Activated CD4-positive, alpha-beta memory T cell treated with anti-CD3 and anti-CD28 coated beads for 36 hours (primary cell): ENCODE measurements around the gene CEP112. TPM values are rescaled to one million over a fixed set of nuclear protein-coding genes. Genes with fewer than 3 reads are reported as not detected.
A peak's percentile ranks its signal among the peaks of the same experiment; 100 is the strongest.
"Not testable (repeated sequence)": the region's sequence is repeated elsewhere in the genome, so short reads cannot be mapped to it uniquely, and the experiment has no call there.

Source experiments
- CTCF ChIA-PET: fragments of 350-600 bp; sonication (Branson Sonifier 250); formaldehyde crosslinking; loops from one replicate; lab custom pipeline; 2021; ENCODE audit warnings: antibody characterized with exemption, inconsistent platforms; lab: Charles Lee
- POLR2A ChIA-PET: fragments of 350-600 bp; sonication (Branson Sonifier 250); formaldehyde crosslinking; loops from one replicate; lab custom pipeline; 2021; ENCODE audit warnings: antibody characterized with exemption; lab: Charles Lee
- DNase-seq: peaks from one replicate; pipeline ENCODE4 v3.0.0-alpha.2; 2020
- H3K27ac Mint-ChIP-seq: one replicate; pipeline ENCODE4 v1.8.0; 2021; ENCODE audit warnings: mixed read lengths
- H3K27me3 Mint-ChIP-seq: one replicate; pipeline ENCODE4 v1.8.0; 2021; ENCODE audit warnings: mixed read lengths
- H3K36me3 Mint-ChIP-seq: one replicate; pipeline ENCODE4 v1.8.0; 2021; ENCODE audit warnings: mixed read lengths
- H3K4me1 Mint-ChIP-seq: one replicate; pipeline ENCODE4 v1.8.0; 2021; ENCODE audit warnings: low read depth, mixed read lengths
- H3K4me3 Mint-ChIP-seq: one replicate; pipeline ENCODE4 v1.8.0; 2021; ENCODE audit warnings: mild to moderate bottlenecking, mixed read lengths
- H3K9me3 Mint-ChIP-seq: one replicate; pipeline ENCODE4 v1.8.0; 2021; ENCODE audit warnings: mixed read lengths
- intact Hi-C: fragments of 100-400 bp; cut with micrococcal nuclease; formaldehyde crosslinking; loops from one replicate; pipeline ENCODE4 v1.15.1; 2023
- total RNA-seq, 2 experiments: library from RNA; stranded (reverse); gene quantifications; one replicate each; pipeline ENCODE4 v1.2.3, GENCODE V29; 2021

The CEP112 gene
- total RNA-seq, 2 experiments from 2014 or later = 3.3 to 3.7 TPM

DNA sequence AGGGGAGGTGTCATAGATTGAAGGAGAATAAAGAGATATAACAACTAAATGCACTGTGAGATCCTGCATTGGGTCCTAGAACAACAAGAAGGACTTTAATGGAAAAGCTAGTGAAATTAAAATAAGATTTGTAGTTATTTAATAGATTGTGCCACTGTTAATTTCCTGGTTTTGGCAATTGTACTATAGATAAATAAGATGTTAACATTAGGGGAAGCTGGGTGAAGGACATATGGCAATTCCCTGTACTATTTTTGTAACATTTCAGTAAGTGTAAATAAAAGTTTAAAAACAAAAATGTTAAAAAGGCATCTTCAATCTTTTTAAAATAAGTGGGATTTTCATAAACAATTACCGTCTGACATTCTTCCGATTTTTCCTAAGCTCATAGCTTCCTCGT is 372.1 kb downstream of the CEP112 start:
- no peak for DNase-seq
- ChIA-PET POLR2A (no interaction called here), CTCF (no interaction called here)
- Mint-ChIP-seq H3K4me1 (no peaks in the 10 kb centered on the region), H3K27ac (no peak overlapping the region), H3K36me3 (no peaks in the 10 kb centered on the region), H3K27me3 (peaks cover 6% of the 10 kb centered on the region), H3K4me3 (no peak overlapping the region), H3K9me3 (no peaks in the 10 kb centered on the region)
- intact Hi-C loops = no loop called here

GRCh38 chr17:65817951-65818350 is 374.0 kb downstream of the CEP112 start:
- Mint-ChIP-seq H3K27me3 (peaks cover 6% of the 10 kb centered on the region), H3K4me3 (no peak overlapping the region), H3K4me1 (no peaks in the 10 kb centered on the region), H3K9me3 (no peaks in the 10 kb centered on the region), H3K36me3 (no peaks in the 10 kb centered on the region), H3K27ac (no peak overlapping the region)
- intact Hi-C loops = no loop called here
- DNase-seq = no peak
- CTCF ChIA-PET = no interaction called here
- POLR2A ChIA-PET = no interaction called here

DNA sequence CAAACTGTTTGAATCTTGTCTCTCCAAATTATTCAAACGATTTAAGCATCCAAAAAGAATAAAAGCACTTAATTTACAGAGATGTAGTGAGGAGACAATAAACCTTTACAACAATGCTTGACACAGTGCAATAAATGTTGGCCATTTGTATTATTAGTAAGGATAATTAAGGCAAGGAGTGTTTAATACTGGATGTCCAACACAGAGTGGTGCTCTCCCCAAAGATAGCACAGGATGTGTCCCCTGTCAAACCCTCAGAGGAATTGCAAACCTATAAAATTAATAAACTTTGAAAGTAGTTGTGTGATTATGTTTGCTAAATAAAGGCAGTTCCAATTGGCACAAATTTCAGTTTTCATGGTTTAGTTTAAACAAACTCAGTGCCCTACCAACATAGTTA is 377.5 kb downstream of the CEP112 start:
- ChIA-PET CTCF (no interaction called here), POLR2A (no interaction called here)
- Mint-ChIP-seq H3K4me3 (no peak overlapping the region), H3K4me1 (peaks cover 5% of the 10 kb centered on the region), H3K36me3 (no peaks in the 10 kb centered on the region), H3K27ac (no peak overlapping the region), H3K9me3 (peaks cover 3% of the 10 kb centered on the region), H3K27me3 (peaks cover 10% of the 10 kb centered on the region)
- intact Hi-C loops = no loop called here
- no peak for DNase-seq

GRCh38 chr17:65813306-65813705 is 378.6 kb downstream of the CEP112 start:
- Mint-ChIP-seq H3K36me3 (peaks cover 7% of the 10 kb centered on the region), H3K4me3 (no peak overlapping the region), H3K27me3 (peaks cover 8% of the 10 kb centered on the region), H3K27ac (no peak overlapping the region), H3K4me1 (peaks cover 12% of the 10 kb centered on the region), H3K9me3 (peaks cover 14% of the 10 kb centered on the region)
- POLR2A ChIA-PET = no interaction called here
- CTCF ChIA-PET = no interaction called here
- no peak for DNase-seq
- intact Hi-C loops = no loop called here

- CTCF ChIA-PET = no interaction called here
- no peak overlapping the region for H3K27ac Mint-ChIP-seq
Observed at GRCh38 chr17:65811043-65811442, 380.9 kb downstream of the CEP112 start.

GRCh38 chr17:65809366-65809765 is 382.6 kb downstream of the CEP112 start:
- Mint-ChIP-seq H3K4me1 (peaks cover 14% of the 10 kb centered on the region), H3K27me3 (peaks cover 6% of the 10 kb centered on the region), H3K27ac (no peak overlapping the region), H3K9me3 (peaks cover 35% of the 10 kb centered on the region), H3K4me3 (no peak overlapping the region), H3K36me3 (peaks cover 20% of the 10 kb centered on the region)
- CTCF ChIA-PET = interaction anchor here (1.5 kb wide), 1 partner anchor 515 kb away, joined by 4 read pairs; no protein-coding TSS in a partner anchor
- POLR2A ChIA-PET = no interaction called here
- DNase-seq = no peak
- intact Hi-C loops = no loop called here

More at GRCh38 chr17:65811043-65811442, 380.9 kb downstream of the CEP112 start:
- Mint-ChIP-seq H3K9me3 (peaks cover 33% of the 10 kb centered on the region), H3K36me3 (peaks cover 18% of the 10 kb centered on the region), H3K4me3 (no peak overlapping the region), H3K27me3 (peaks cover 5% of the 10 kb centered on the region), H3K4me1 (peaks cover 14% of the 10 kb centered on the region)
- POLR2A ChIA-PET = no interaction called here
- no peak for DNase-seq
- intact Hi-C loops = no loop called here

DNA sequence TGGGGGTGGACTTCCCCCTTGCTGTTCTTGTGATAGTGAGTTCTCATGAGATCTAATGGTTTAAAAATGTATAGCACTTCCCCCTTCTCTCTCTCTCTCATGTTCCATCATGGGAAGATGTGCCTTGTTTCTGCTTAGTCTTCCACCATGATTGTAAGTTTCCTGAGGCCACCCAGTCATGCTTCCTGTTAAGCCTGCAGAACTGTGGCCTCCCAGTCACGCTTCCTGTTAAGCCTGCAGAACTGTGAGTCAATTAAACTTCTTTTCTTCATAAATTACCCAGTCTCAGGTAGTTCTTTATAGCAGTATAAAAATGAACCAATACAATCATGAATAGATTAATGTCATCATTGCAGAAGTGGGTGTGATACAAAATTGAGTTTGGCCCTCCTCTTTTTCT is 383.4 kb downstream of the CEP112 start:
- intact Hi-C loops, POLR2A ChIA-PET, DNase-seq, H3K27me3 Mint-ChIP-seq, H3K27ac Mint-ChIP-seq, H3K4me3 Mint-ChIP-seq: not testable (repeated sequence)
- peaks cover 35% of the 10 kb centered on the region for H3K9me3 Mint-ChIP-seq
- peaks cover 14% of the 10 kb centered on the region for H3K4me1 Mint-ChIP-seq
- CTCF ChIA-PET = interaction anchor here (1.5 kb wide), 1 partner anchor 514 kb away, joined by 4 read pairs; no protein-coding TSS in a partner anchor
- peaks cover 20% of the 10 kb centered on the region for H3K36me3 Mint-ChIP-seq

DNA sequence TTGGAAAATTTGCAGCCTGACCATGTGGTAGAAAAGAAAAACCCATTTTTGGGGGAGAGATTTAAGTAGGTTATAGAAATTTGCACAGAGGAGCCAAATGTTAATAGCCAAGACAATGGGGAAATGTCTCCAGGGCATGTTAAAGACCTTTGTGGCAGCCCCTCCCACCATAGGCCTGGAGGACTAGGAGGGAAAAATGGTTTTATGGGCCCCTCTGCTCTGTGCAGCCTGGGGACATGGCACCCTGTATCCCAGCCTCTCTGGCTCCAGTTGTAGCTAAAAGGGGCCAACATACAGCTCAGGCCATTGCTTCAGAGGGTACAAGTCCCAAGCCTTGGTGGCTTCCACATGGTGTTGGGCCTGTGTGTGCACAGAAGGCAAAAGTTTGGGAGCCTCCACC is 384.6 kb downstream of the CEP112 start:
- Mint-ChIP-seq H3K9me3 (peaks cover 41% of the 10 kb centered on the region), H3K4me1 (peaks cover 14% of the 10 kb centered on the region), H3K4me3 (no peak overlapping the region), H3K27ac (no peak overlapping the region), H3K36me3 (peaks cover 20% of the 10 kb centered on the region), H3K27me3 (peaks cover 6% of the 10 kb centered on the region)
- ChIA-PET POLR2A (no interaction called here), CTCF (no interaction called here)
- DNase-seq = no peak
- intact Hi-C loops = no loop called here

DNA sequence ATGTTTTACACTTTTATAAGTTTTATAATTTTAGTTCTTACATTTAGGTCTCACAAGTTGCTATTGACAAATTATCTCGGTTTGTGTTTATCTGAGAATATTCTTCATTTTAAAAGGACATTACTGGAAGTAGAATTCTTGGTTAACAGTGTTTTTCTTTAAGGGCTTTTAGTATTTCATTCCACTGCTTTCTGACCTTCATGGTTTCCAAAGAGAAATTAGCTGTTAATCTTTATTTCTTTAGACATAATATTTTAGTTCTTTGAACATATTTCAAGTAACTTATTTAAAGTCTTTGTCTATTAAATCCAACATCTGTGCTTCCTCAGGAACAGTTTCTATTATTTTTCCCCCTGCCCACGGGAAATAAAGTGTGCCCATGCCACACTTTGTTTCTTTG is 390.4 kb downstream of the CEP112 start:
- intact Hi-C loops = no loop called here
- no peak overlapping the region for H3K27ac Mint-ChIP-seq
- H3K27me3 Mint-ChIP-seq = peaks cover 1% of the 10 kb centered on the region
- POLR2A ChIA-PET = no interaction called here
- CTCF ChIA-PET = no interaction called here
- H3K4me3 Mint-ChIP-seq = no peak overlapping the region
- H3K4me1 Mint-ChIP-seq = peaks cover 26% of the 10 kb centered on the region
- H3K9me3 Mint-ChIP-seq = peaks cover 28% of the 10 kb centered on the region
- peaks cover 7% of the 10 kb centered on the region for H3K36me3 Mint-ChIP-seq
- no peak for DNase-seq

DNA sequence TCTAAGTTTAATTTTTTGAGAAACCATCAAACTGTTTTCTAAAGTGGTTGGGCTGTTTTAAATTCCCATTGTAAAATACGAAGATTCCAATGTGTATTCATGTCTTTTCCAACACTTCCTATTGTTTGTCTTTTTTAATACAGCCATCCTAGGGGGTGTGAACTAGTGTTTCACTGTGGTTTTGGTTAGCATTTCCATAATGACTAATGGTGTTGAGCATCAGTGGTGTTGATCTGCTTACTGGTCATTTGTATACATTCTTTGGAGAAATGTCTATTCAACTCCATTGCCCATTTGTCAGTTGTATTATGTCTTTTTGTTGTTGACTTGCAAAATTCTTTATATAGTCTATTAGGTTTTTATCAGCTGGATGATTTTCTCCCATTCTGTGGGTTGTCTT is 391.3 kb downstream of the CEP112 start:
- intact Hi-C loops = loop anchor here (1.0 kb wide), 3 partner anchors 143 to 571 kb away; no protein-coding TSS in a partner anchor
- H3K36me3 Mint-ChIP-seq = peaks cover 3% of the 10 kb centered on the region
- POLR2A ChIA-PET = no interaction called here
- no peak overlapping the region for H3K27ac Mint-ChIP-seq
- H3K27me3 Mint-ChIP-seq = no peaks in the 10 kb centered on the region
- H3K4me1 Mint-ChIP-seq = peaks cover 26% of the 10 kb centered on the region
- CTCF ChIA-PET = no interaction called here
- DNase-seq = no peak
- H3K4me3 Mint-ChIP-seq = no peak overlapping the region
- H3K9me3 Mint-ChIP-seq = peaks cover 22% of the 10 kb centered on the region

DNA sequence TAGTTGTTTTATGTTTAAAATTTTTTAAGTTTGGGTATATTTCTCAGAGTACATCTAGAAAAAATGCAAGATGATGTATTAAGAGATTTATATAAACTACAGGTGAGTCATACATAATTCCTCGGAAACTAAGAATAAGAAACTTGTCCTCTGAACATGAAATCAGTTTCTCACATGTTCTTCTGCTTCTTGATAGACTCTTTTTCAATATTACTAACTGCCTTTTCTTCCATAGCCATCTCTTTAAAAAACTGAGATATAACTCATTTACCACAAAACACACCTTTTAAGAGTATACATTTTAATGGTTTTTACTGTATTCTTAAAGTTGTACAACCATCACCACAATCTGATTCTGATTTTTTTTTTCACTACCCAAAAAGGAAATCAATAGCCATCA is 392.1 kb downstream of the CEP112 start:
- Mint-ChIP-seq H3K27me3 (no peaks in the 10 kb centered on the region), H3K9me3 (peaks cover 22% of the 10 kb centered on the region), H3K36me3 (peaks cover 3% of the 10 kb centered on the region), H3K4me3 (no peak overlapping the region), H3K27ac (peak overlapping the region; percentile 82), H3K4me1 (peaks cover 26% of the 10 kb centered on the region)
- no peak for DNase-seq
- intact Hi-C loops = loop anchor here (1.0 to 10.0 kb wide), 7 partner anchors 143 to 571 kb away; partner anchors contain the start of gene AXIN2
- ChIA-PET POLR2A (no interaction called here), CTCF (no interaction called here)

- peaks cover 26% of the 10 kb centered on the region for H3K4me1 Mint-ChIP-seq
- CTCF ChIA-PET = interaction anchor here (0.9 kb wide), 1 partner anchor 367 kb away, joined by 4 read pairs; no protein-coding TSS in a partner anchor
- peak overlapping the region; percentile 82 for H3K27ac Mint-ChIP-seq
- POLR2A ChIA-PET = no interaction called here
- H3K4me3 Mint-ChIP-seq = no peak overlapping the region
- DNase-seq = peak; percentile 43
- peaks cover 3% of the 10 kb centered on the region for H3K36me3 Mint-ChIP-seq
- no peaks in the 10 kb centered on the region for H3K27me3 Mint-ChIP-seq
- intact Hi-C loops = loop anchor here (1.0 to 10.0 kb wide), 4 partner anchors 239 to 505 kb away; partner anchors contain the start of gene AXIN2
- peaks cover 22% of the 10 kb centered on the region for H3K9me3 Mint-ChIP-seq
Observed at GRCh38 chr17:65799454-65799853, 392.5 kb downstream of the CEP112 start.

GRCh38 chr17:65797809-65798208 is 394.1 kb downstream of the CEP112 start:
- Mint-ChIP-seq H3K27me3 (no peaks in the 10 kb centered on the region), H3K27ac (no peak overlapping the region), H3K36me3 (peaks cover 3% of the 10 kb centered on the region), H3K4me1 (peaks cover 26% of the 10 kb centered on the region), H3K4me3 (no peak overlapping the region), H3K9me3 (peaks cover 20% of the 10 kb centered on the region)
- CTCF ChIA-PET = interaction anchor here (0.5 kb wide), 1 partner anchor 503 kb away, joined by 3 read pairs; no protein-coding TSS in a partner anchor
- intact Hi-C loops = loop anchor here (2.0 to 10.0 kb wide), 3 partner anchors 237 to 503 kb away; partner anchors contain the start of gene AXIN2
- POLR2A ChIA-PET = no interaction called here
- peak; percentile 43 for DNase-seq
